ENCODE data around the gene MYADM. TPM values are rescaled to one million over a fixed set of nuclear protein-coding genes. Genes with fewer than 3 reads are reported as not detected.

Gene MYADM
- total and polyA plus RNA-seq, 4 donors: 2.6 to 28.0 (median 6.6) TPM

DNA sequence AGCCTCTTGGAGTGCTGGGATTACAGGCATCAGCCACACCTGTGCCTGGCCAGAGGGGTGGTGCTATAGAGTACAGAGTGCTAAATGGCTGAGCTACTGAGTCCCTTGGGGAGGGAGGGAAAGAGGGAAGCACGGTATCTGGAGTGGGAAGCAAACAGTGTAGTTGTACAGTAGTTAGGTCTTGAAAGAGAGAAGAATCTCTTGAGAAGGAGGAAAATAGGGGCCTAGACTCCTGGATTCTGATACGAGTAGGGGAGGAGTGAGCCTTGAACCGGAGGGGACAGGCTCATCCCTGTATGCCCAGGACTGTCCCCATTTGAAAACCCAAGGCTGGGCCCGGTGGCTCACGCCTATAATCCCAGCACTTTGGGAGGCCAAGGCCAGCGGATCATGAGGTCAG is 5.1 kb downstream of the MYADM start:
- no peak for DNase-seq (ENCODE audit: low spot score)

More for the DNA sequence above, 5.1 kb downstream of the MYADM start:
- TF ChIP-seq SP1 (IDR thresholded peaks at IDR 0.05): no peak
- TF ChIP-seq, protein P1, sequence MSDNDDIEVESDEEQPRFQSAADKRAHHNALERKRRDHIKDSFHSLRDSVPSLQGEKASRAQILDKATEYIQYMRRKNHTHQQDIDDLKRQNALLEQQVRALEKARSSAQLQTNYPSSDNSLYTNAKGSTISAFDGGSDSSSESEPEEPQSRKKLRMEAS (IDR thresholded peaks at IDR 0.05): no peak
- no peak for TF ChIP-seq FOXA1 (IDR thresholded peaks at IDR 0.05)
- no peak for TF ChIP-seq FOXA2 (IDR thresholded peaks at IDR 0.05)
- TF ChIP-seq, protein P2, sequence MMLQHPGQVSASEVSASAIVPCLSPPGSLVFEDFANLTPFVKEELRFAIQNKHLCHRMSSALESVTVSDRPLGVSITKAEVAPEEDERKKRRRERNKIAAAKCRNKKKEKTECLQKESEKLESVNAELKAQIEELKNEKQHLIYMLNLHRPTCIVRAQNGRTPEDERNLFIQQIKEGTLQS (IDR thresholded peaks at IDR 0.05): no peak
- TF ChIP-seq, protein P3, sequence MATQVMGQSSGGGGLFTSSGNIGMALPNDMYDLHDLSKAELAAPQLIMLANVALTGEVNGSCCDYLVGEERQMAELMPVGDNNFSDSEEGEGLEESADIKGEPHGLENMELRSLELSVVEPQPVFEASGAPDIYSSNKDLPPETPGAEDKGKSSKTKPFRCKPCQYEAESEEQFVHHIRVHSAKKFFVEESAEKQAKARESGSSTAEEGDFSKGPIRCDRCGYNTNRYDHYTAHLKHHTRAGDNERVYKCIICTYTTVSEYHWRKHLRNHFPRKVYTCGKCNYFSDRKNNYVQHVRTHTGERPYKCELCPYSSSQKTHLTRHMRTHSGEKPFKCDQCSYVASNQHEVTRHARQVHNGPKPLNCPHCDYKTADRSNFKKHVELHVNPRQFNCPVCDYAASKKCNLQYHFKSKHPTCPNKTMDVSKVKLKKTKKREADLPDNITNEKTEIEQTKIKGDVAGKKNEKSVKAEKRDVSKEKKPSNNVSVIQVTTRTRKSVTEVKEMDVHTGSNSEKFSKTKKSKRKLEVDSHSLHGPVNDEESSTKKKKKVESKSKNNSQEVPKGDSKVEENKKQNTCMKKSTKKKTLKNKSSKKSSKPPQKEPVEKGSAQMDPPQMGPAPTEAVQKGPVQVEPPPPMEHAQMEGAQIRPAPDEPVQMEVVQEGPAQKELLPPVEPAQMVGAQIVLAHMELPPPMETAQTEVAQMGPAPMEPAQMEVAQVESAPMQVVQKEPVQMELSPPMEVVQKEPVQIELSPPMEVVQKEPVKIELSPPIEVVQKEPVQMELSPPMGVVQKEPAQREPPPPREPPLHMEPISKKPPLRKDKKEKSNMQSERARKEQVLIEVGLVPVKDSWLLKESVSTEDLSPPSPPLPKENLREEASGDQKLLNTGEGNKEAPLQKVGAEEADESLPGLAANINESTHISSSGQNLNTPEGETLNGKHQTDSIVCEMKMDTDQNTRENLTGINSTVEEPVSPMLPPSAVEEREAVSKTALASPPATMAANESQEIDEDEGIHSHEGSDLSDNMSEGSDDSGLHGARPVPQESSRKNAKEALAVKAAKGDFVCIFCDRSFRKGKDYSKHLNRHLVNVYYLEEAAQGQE (IDR thresholded peaks at IDR 0.05): no peak
- no peak for TF ChIP-seq HNF4A (conservative IDR thresholded peaks at IDR 0.05)
- TF ChIP-seq GABPA (IDR thresholded peaks at IDR 0.05 in 1 of 2, conservative IDR thresholded peaks at IDR 0.05 in 1 of 2): no peak
- TF ChIP-seq, protein P4, sequence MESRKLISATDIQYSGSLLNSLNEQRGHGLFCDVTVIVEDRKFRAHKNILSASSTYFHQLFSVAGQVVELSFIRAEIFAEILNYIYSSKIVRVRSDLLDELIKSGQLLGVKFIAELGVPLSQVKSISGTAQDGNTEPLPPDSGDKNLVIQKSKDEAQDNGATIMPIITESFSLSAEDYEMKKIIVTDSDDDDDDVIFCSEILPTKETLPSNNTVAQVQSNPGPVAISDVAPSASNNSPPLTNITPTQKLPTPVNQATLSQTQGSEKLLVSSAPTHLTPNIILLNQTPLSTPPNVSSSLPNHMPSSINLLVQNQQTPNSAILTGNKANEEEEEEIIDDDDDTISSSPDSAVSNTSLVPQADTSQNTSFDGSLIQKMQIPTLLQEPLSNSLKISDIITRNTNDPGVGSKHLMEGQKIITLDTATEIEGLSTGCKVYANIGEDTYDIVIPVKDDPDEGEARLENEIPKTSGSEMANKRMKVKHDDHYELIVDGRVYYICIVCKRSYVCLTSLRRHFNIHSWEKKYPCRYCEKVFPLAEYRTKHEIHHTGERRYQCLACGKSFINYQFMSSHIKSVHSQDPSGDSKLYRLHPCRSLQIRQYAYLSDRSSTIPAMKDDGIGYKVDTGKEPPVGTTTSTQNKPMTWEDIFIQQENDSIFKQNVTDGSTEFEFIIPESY (IDR thresholded peaks at IDR 0.05): no peak
- TF ChIP-seq, protein P5, sequence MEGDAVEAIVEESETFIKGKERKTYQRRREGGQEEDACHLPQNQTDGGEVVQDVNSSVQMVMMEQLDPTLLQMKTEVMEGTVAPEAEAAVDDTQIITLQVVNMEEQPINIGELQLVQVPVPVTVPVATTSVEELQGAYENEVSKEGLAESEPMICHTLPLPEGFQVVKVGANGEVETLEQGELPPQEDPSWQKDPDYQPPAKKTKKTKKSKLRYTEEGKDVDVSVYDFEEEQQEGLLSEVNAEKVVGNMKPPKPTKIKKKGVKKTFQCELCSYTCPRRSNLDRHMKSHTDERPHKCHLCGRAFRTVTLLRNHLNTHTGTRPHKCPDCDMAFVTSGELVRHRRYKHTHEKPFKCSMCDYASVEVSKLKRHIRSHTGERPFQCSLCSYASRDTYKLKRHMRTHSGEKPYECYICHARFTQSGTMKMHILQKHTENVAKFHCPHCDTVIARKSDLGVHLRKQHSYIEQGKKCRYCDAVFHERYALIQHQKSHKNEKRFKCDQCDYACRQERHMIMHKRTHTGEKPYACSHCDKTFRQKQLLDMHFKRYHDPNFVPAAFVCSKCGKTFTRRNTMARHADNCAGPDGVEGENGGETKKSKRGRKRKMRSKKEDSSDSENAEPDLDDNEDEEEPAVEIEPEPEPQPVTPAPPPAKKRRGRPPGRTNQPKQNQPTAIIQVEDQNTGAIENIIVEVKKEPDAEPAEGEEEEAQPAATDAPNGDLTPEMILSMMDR (IDR thresholded peaks at IDR 0.05; ENCODE audit: low read depth, low read length, missing input control): no peak
- TF ChIP-seq RXRA (IDR thresholded peaks at IDR 0.05): no peak
- TF ChIP-seq HNF4G (IDR thresholded peaks at IDR 0.05): no peak
- TF ChIP-seq JUND (IDR thresholded peaks at IDR 0.05): no peak
- no peak for TF ChIP-seq EGR1 (IDR thresholded peaks at IDR 0.05; ENCODE audit: low read depth in 2 of 2)
- no peak for TF ChIP-seq RAD21 (IDR thresholded peaks at IDR 0.05)
- 94% methylated on average over 6 of the region's 6 CpGs for WGBS
- Histone ChIP-seq H3K4me3 (ENCODE audit: low read depth in 1 of 3, low read length in 3 of 3) (no peak overlapping the region), H3K9ac (ENCODE audit: low read depth in 1 of 2, low read length in 2 of 2) (no peak overlapping the region), H3K36me3 (ENCODE audit: control insufficient read depth in 4 of 4, insufficient read depth in 3 of 4, low read depth in 1 of 4, low read length in 3 of 4) (peaks cover 3 to 15% (median 9%) of the 10 kb centered on the region in 4 donors), H3K4me1 (ENCODE audit: control insufficient read depth in 4 of 4, insufficient read depth in 4 of 4, low read length in 3 of 4) (peaks cover 0 to 18% (median 8%) of the 10 kb centered on the region in 4 donors), H3K9me3 (ENCODE audit: control insufficient read depth in 4 of 4, low read length in 3 of 4) (no peaks in the 10 kb centered on the region), H3K27me3 (ENCODE audit: control insufficient read depth in 4 of 4, insufficient read depth in 4 of 4, low read length in 3 of 4) (no peaks in the 10 kb centered on the region), H3K27ac (ENCODE audit: low read depth in 1 of 2, low read length in 2 of 2) (no peak overlapping the region)
